NB4 (cell line): ENCODE data around the gene TMTC2.

Experiments used
- CTCF ChIP-seq: IDR thresholded peaks from one replicate; pipeline ENCODE4 v1.5.1; 2012; ENCODE audit warnings: low read depth, low read length
- MYC ChIP-seq: IDR thresholded peaks from 2 replicates; pipeline ENCODE4 v1.6.1; 2011; ENCODE audit warnings: low read depth, low read length

- no peak for TF ChIP-seq CTCF
- TF ChIP-seq MYC, result no peak
These were observed 493.3 kb downstream of the TMTC2 start for GRCh38 chr12:83179999-83180398.
